Renal cortical epithelial cell (primary cell): ENCODE results near the gene BRMS1L. TPM values are rescaled to one million over a fixed set of nuclear protein-coding genes. Genes with fewer than 3 reads are reported as not detected.

ENCODE experiments used
- total RNA-seq: library from RNA; depleted of rRNA; stranded (reverse); fragments of >200 nt; gene quantifications from 2 replicates; pipeline ENCODE4 v1.2.3, GENCODE V29; 2014

Gene BRMS1L
- total RNA-seq, 1 donor from 2014 or later, result 9.3 TPM

Other genes with a start within 250 kb of the BRMS1L start
- 20.5 and 49.7 TPM in 2 replicates for gene RALGAPA1, start 17.0 kb upstream of the BRMS1L start, total RNA-seq